Esophagus muscularis mucosa (tissue), 4 donors: ENCODE data around the gene CGB7. TPM values are rescaled to one million over a fixed set of nuclear protein-coding genes. Genes with fewer than 3 reads are reported as not detected.

Experiments
- DNase-seq: peaks from one replicate; pipeline ENCODE4 v3.0.0-alpha.2; 2017; ENCODE audit errors: extremely low spot score
- H3K27ac ChIP-seq, 4 donors: fragments of 200-600 bp; sonication (generic); replicated peaks in 1 of 4; 1 replicate in 3 of 4; 2 replicates in 1 of 4; pipeline ENCODE4 v1.5.1; 2016 to 2019; ENCODE audit warnings: mild to moderate bottlenecking in 1 of 4
- H3K27me3 ChIP-seq, 4 donors: fragments of 200-600 bp; sonication (generic); one replicate each; pipeline versions ENCODE4 v1.5.1 to v1.6.0; 2016 to 2019
- H3K36me3 ChIP-seq, 4 donors: fragments of 200-600 bp; sonication (generic); one replicate each; pipeline ENCODE4 v1.5.1; 2016 to 2019
- H3K4me1 ChIP-seq, 4 donors: fragments of 200-600 bp; sonication (generic); one replicate each; pipeline ENCODE4 v1.5.1; 2016 to 2019
- H3K4me3 ChIP-seq, 4 donors: fragments of 200-600 bp; sonication (generic); 1 replicate in 2 of 4; 2 replicates in 2 of 4; pipeline ENCODE4 v1.5.1; 2016 to 2019; ENCODE audit warnings: mild to moderate bottlenecking in 4 of 4, moderate library complexity in 1 of 4
- H3K9me3 ChIP-seq, 4 donors: fragments of 200-600 bp; sonication (generic); 1 replicate in 3 of 4; 2 replicates in 1 of 4; pipeline ENCODE4 v1.5.1; 2016 to 2019
- CTCF ChIP-seq, 3 experiments: fragments of 200-600 bp in 2 of 3; fragments of 450-650 bp in 1 of 3; sonication (generic) in 2 of 3; IDR thresholded peaks; one replicate each; pipeline ENCODE4 v1.5.1; 2017 to 2019; ENCODE audit warnings: antibody characterized with exemption in 3 of 3, mild to moderate bottlenecking in 2 of 3, moderate library complexity in 1 of 3
- EP300 ChIP-seq: sonication (generic); formaldehyde crosslinking; IDR thresholded peaks from one replicate; pipeline ENCODE4 v1.6.1; 2017; ENCODE audit warnings: antibody characterized with exemption
- POLR2A ChIP-seq: fragments of 450-650 bp; IDR thresholded peaks from one replicate; pipeline ENCODE4 v1.6.1; 2017; ENCODE audit warnings: antibody characterized with exemption, moderate library complexity, mild to moderate bottlenecking, low read depth
- POLR2AphosphoS5 ChIP-seq, 2 donors: sonication (generic); formaldehyde crosslinking; IDR thresholded peaks; one replicate each; pipeline ENCODE4 v1.6.1; 2017; ENCODE audit warnings: antibody characterized with exemption in 2 of 2
- WGBS: methylation state at CpG from one replicate; pipeline ENCODE4 v1.1.5; 2018; 5-methylcytosine and 5-hydroxymethylcytosine counted together
- intact Hi-C: fragments of 100-400 bp; cut with DNase I; formaldehyde crosslinking; loops from one replicate; pipeline ENCODE4 v1.15.1; 2023
- total RNA-seq, 4 donors: library from RNA; depleted of rRNA; stranded (reverse); fragments of >200 nt; gene quantifications; one replicate each; pipeline versions ENCODE4 v1.1.0 to v1.2.1, GENCODE V29; 2016

CGB7 gene
- total RNA-seq, 4 donors from 2014 or later: not detected

GRCh38 chr19:49094505-49095482 is 37.2 kb upstream of the CGB7 start:
- H3K36me3 ChIP-seq: peaks cover 71 to 99% (median 97%) of the 10 kb centered on the region in 4 donors
- TF ChIP-seq POLR2A: no peak
- no peak for TF ChIP-seq EP300
- no peak for TF ChIP-seq CTCF (IDR thresholded peaks at IDR 0.05)
- TF ChIP-seq POLR2AphosphoS5 (IDR thresholded peaks at IDR 0.05): no peak
- H3K4me3 ChIP-seq: no peak overlapping the region
- DNase-seq: no peak
- 70% methylated on average over 23 of the region's 23 CpGs for WGBS
- H3K9me3 ChIP-seq: no peaks in the 10 kb centered on the region
- H3K27me3 ChIP-seq: no peaks in the 10 kb centered on the region
- intact Hi-C loops: loop anchor here (5.0 kb wide), 2 partner anchors 53 to 103 kb away; no protein-coding TSS in a partner anchor
- H3K4me1 ChIP-seq: peaks cover 14 to 38% (median 29%) of the 10 kb centered on the region in 4 donors
- H3K27ac ChIP-seq: no peak overlapping the region

GRCh38 chr19:49092686-49093085 is 35.1 kb upstream of the CGB7 start:
- H3K9me3 ChIP-seq: no peaks in the 10 kb centered on the region
- DNase-seq: no peak
- no peaks in the 10 kb centered on the region for H3K27me3 ChIP-seq
- H3K4me3 ChIP-seq: no peak overlapping the region
- peaks cover 16 to 41% (median 29%) of the 10 kb centered on the region in 4 donors for H3K4me1 ChIP-seq
- 92% methylated on average over 6 of the region's 6 CpGs for WGBS
- peaks cover 65 to 99% (median 91%) of the 10 kb centered on the region in 4 donors for H3K36me3 ChIP-seq
- no peak overlapping the region for H3K27ac ChIP-seq
- TF ChIP-seq CTCF (IDR thresholded peaks at IDR 0.05) (no peak), POLR2A (no peak), EP300 (no peak), POLR2AphosphoS5 (IDR thresholded peaks at IDR 0.05) (no peak)
- intact Hi-C loops: no loop called here

GRCh38 chr19:49091391-49092038 is 34.0 kb upstream of the CGB7 start:
- no peaks in the 10 kb centered on the region for H3K9me3 ChIP-seq
- intact Hi-C loops: no loop called here
- DNase-seq: no peak
- peaks cover 28 to 49% (median 37%) of the 10 kb centered on the region in 4 donors for H3K4me1 ChIP-seq
- H3K27ac ChIP-seq: no peak overlapping the region
- H3K4me3 ChIP-seq: no peak overlapping the region
- H3K27me3 ChIP-seq: no peaks in the 10 kb centered on the region
- WGBS: 93% methylated on average over 17 of the region's 17 CpGs
- TF ChIP-seq POLR2AphosphoS5 (IDR thresholded peaks at IDR 0.05): no peak
- no peak for TF ChIP-seq EP300
- TF ChIP-seq POLR2A: no peak
- TF ChIP-seq CTCF (IDR thresholded peaks at IDR 0.05): no peak
- peaks cover 58 to 97% (median 82%) of the 10 kb centered on the region in 4 donors for H3K36me3 ChIP-seq

GRCh38 chr19:49086296-49086695 is 28.7 kb upstream of the CGB7 start:
- peaks cover 25 to 48% (median 36%) of the 10 kb centered on the region in 4 donors for H3K36me3 ChIP-seq
- peaks cover 24 to 50% (median 37%) of the 10 kb centered on the region in 4 donors for H3K4me1 ChIP-seq
- TF ChIP-seq EP300 (no peak), POLR2A (no peak), POLR2AphosphoS5 (IDR thresholded peaks at IDR 0.05) (no peak), CTCF (IDR thresholded peaks at IDR 0.05) (no peak)
- WGBS: 41% methylated on average over 11 of the region's 11 CpGs
- H3K27ac ChIP-seq: peak overlapping the region; percentile 83 to 95 (median 89)
- H3K9me3 ChIP-seq: no peaks in the 10 kb centered on the region
- peak overlapping the region; percentile 72 to 97 (median 88) for H3K4me3 ChIP-seq
- no peak for DNase-seq
- H3K27me3 ChIP-seq: no peaks in the 10 kb centered on the region
- intact Hi-C loops: no loop called here
